Stimulated activated CD8-positive, alpha-beta memory T cell treated with anti-CD3 and anti-CD28 coated beads, Interleukin-7, amount 100 ng/mL, for 24 hours (primary cell): ENCODE measurements around the gene WDR93.

ENCODE experiments used
- DNase-seq: peaks from one replicate; pipeline ENCODE4 v3.0.0-alpha.2; 2020; ENCODE audit warnings: low read depth

WDR93 gene

GRCh38 chr15:89690276-89691218, at the start of gene WDR93, which contains the start of gene PEX11A:
Gene WDR93 (plus strand): TSS chr15:89690811. CDS start chr15:89701747, 10,936 bp downstream.
Gene PEX11A (minus strand): TSS chr15:89690754. CDS start chr15:89690632, 122 bp downstream.
- peak; percentile 56 for DNase-seq

- DNase-seq: no peak
These were observed 49.6 kb upstream of the WDR93 start for GRCh38 chr15:89641053-89641452.

DNA sequence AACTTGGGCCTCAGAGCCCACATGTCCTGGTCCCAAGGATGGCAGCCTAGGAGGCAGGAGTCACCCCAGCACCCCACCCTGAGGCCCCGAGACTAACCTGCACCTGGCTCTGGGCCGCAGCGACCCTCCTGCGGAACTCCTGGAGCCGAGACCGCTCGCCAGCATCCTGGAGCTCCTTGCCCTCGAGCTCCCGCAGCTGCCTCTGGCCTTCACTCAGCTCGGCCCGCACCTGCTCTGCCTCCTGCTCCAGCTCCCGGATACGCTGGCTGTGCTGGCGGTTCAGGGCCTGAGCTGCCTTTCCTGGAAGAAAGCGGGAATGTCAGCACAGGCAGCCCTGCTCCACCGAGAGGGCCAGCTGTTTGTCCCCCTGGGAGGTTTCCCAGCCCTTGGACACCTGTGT, 48.5 kb upstream of the WDR93 start:
- no peak for DNase-seq

- DNase-seq: no peak
These were observed 44.9 kb upstream of the WDR93 start for GRCh38 chr15:89645680-89646079.

- DNase-seq: no peak
These were observed 44.0 kb upstream of the WDR93 start for GRCh38 chr15:89646416-89647141.

DNA sequence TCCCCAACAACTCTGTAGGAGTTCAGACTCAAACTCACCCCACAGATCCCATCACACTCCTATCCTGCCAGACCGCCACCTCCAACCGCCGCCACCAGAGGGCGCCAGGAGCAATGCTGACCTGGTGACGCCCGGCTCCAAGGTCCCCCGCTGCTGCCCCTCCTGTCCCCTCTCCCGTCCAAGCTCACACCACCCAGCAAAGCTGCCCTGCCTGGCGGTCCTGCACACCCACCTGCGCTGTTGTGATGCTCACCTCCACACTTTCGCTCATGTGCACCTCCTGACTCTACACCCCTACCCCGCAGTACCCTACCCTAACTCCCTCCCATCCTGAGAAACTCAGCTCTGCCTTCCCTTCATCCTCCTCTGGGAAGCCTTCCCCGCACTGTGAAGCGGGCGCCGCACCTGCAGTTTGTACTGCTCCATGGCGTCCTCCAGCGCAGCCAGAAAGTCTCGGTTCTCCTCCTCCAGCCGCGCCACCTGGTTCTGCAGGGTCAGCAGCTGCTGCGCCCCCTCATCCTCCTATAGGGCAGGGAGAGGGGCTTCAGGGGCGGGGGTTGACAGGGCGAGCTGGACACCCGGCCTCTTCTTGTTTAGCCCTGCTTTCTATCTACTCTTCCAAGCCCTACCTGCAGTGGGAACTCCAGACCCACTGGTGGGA, 43.3 kb upstream of the WDR93 start:
- peak; percentile 57 for DNase-seq

DNA sequence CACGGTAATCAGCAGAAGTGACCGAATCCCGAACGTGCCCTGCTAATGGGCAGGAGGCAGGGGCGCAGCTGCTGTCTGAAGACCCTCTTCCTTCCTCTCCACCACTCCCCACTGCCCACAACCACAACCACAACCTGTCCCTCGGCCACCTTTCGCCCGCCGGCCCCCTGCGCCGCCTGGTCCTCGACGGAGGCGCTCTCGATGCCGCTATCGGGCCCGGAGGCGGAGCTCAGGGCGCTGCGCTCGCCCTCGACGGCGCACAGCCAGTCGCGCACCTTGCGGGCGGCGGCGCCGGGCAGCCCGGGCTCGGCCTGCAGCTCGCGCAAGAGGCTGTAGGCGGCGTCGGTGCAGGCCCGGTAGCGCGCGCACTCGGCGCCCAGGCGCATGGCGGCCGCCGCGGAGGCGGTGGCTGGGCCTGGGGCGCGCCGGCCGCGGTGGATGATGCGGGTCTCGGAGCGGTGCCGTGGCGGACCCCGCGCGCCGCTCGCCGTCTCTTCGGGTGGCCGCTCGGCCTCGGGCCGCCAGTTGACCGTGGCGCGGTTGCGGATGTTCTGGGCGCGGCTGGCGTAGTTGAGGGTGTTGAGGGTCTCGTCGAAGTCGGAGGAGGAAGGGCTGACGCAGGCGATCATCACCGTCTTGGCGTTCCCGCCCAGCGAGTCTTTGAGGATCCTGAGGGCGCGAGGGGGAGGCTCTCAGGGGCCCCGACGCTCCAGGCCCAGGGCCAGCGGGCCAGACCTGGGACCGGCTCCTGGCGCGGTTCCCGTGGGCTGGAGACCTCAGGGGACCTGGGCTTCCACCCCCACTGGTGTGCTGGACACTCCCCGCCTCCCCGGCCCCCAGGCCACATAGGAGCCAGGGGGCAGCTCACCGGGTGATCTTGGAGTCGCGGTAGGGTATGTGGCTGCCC, 42.3 kb upstream of the WDR93 start:
- DNase-seq: no peak

- DNase-seq: no peak
These were observed 41.5 kb upstream of the WDR93 start for GRCh38 chr15:89649013-89649625.

- no peak for DNase-seq
These were observed 40.9 kb upstream of the WDR93 start for GRCh38 chr15:89649716-89650115.

GRCh38 chr15:89652131-89652530, 38.5 kb upstream of the WDR93 start:
- no peak for DNase-seq

- DNase-seq: no peak
These were observed 37.9 kb upstream of the WDR93 start for GRCh38 chr15:89652666-89653065.

GRCh38 chr15:89653578-89653977, 37.0 kb upstream of the WDR93 start:
- no peak for DNase-seq

DNA sequence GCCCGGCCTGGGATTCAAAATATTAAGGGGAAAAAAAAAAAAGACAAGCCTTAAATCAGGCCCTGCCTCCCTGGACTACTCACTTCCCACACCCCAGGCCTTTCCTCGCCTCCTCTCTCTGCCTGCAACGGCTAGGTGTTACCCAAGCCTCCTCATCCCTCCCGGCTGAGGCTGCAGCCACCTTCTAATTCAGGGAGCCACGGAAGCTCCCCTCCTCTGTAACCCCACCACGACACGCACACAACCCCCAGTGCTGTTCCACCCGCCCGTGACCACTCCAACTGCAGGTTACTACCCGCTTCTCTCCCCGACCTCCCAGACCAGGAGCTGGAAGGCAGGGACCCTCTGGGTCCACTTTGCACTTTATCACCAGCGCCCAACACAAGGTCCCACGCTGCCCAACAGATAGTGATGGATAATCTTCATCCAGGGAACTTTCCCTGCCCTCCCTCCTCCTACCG, 36.3 kb upstream of the WDR93 start:
- DNase-seq: no peak

GRCh38 chr15:89654847-89655805, 35.5 kb upstream of the WDR93 start, which contains the start of gene KIF7:
Gene KIF7 (minus strand): TSS chr15:89655467. CDS start chr15:89652930, 2,537 bp downstream.
- no peak for DNase-seq

GRCh38 chr15:89656116-89656815, 34.3 kb upstream of the WDR93 start:
- DNase-seq: no peak

DNA sequence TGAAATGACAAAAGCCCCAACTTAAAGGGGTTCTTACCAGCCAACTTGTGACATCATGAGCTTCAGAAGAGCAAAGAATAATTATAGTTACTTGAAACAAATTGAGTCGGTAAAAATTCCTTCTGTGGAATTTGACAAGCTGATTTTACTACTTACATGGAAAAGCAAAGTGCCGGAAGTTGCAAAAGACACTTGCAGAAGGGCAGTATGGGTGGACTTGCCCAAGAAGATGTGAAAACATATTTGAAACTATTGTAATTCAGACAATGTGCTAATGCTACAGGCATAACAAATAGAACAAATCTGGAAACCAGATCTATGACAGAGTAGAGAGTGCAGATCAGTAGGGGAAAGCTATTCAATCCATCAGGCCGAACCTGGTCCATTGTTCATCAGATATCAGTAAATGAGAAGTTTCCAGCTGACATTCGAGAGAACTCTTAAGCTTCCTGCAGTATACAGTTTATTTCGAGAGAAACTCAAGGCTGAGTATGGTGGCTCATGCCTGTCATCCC, 32.9 kb upstream of the WDR93 start:
- no peak for DNase-seq

- DNase-seq: no peak
These were observed 31.3 kb upstream of the WDR93 start for GRCh38 chr15:89659295-89659694.

DNA sequence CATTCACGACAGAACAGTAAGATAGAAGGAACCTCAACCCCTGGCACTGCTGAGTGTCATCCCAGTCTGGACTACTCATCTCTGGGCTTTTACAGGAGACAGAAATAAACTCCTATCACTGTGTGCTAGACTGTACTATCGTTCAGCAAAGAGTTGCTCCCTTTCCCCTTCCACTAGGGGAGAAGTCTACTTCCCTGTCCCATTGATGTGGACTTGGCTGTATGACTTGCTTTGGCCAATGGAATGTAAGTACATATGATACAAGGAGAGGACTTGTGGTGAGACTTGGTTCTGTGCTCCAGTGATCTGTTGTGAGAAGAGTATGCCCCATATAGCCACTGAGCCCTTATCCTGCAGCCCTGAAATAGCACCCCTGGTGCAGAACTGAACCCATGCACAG, 30.1 kb upstream of the WDR93 start:
- DNase-seq: no peak
